GM19025 (cell line): Measurements from ENCODE around the gene SLC9A9.
"Not testable (repeated sequence)": the region's sequence is repeated elsewhere in the genome, so short reads cannot be mapped to it uniquely, and the experiment has no call there.

Experiments
- ATAC-seq: cut with Tn5 transposase; IDR thresholded peaks from one replicate; pipeline ENCODE4 v1.9.1; 2021; ENCODE audit warnings: mild to moderate bottlenecking, low read depth, moderate library complexity; ENCODE audit not compliant: unreplicated experiment

SLC9A9 gene

DNA sequence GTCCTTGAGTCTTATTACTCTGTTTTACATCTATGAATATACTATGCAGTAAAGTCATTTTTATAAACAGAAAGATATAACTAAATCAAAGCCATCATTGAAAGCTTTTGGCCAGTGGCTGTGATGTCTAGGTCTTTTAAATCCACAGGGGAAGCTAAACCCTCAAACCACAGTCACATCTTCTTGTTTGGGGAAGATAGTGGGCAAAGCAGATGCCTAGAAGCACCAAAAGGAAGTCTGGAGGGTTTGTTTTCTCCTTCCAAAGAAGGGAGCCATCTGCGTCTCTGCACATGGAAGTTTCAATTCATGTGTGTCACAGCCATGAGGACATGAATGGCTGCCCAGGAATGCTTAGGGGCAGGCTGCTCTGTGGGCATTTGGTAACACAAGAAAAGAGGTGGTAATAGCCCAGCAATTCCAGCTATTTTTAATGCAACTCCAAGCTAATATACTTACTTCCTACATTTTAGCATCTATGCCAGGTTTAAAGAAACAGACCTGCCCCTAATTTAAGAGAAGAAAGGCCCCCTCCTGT, 322.2 kb downstream of the SLC9A9 start:
- no peak for ATAC-seq

DNA sequence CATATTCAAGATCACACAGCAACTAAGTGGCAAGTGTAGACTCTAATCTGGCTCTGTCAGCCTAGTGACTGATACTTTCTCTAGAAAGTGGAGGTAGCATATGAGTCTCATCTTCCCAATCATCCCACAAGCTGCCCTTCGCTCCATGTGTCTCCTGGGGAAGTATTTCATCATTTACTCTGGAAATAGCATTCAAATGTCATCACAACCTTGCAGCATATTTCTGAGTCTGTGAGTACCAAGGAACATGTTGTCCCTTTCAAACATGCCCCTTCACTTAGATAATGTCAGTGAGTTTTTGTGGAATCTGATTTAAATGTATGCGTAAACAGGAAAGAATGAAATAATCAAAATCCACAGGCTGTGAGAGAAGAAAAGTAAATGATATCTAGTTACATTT, 322.9 kb downstream of the SLC9A9 start:
- ATAC-seq = no peak

DNA sequence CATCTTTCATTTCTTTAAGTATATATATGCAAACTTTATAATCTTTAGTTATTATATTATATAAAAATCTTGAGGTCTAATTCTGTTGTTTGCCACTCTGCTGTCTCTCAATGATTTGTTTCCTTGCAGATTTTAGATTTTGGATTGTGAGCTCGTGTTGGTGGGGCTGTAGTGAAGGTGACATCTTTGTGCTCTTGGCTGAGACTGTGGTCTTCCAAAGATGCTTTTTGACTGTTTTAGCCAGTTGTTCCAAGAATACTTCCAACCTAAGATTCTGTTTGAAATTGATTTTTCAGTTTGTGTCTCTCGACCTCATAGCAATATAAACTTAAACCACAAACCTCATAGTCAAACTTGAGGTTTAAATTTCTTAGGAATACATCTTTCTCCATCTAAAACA, 326.5 kb downstream of the SLC9A9 start:
- ATAC-seq = no peak

DNA sequence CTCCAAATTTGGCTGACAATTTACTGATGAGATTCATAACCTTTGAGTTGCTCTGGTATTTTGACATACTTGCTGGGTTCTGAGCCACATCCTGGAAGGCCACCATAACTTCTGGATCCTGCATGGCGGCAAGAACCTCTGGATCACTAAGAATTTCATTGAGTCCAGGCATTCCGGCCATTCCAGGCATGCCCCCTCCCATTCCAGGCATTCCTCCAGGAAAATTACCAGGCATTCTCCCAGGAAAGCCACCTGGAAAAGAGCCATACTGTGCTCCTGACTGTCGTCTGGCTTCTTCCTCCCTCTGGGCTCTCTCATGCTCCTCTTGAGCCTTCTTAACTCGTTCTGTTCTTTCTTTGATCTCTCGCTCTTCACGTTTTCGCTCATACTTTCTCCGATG, 331.1 kb downstream of the SLC9A9 start:
- ATAC-seq = not testable (repeated sequence)

DNA sequence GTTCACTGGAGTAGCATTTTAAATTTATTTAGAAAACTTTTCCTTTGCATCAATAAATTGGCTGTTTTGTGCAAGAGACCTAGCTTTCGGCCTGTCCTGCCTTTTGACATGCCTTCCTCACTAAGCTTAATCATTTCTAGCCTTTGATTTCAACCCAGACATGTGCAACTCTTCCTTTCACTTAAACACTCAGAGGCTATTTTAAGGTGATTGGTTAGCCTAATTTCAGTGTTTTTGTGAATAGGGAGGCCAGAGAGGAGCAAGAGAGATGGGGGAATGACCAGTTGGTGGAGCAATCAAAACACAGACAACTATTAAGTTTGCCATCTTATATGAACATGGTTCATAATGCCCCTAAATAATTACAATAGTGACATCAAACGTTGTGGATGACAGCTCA, 333.4 kb downstream of the SLC9A9 start:
- ATAC-seq = no peak

DNA sequence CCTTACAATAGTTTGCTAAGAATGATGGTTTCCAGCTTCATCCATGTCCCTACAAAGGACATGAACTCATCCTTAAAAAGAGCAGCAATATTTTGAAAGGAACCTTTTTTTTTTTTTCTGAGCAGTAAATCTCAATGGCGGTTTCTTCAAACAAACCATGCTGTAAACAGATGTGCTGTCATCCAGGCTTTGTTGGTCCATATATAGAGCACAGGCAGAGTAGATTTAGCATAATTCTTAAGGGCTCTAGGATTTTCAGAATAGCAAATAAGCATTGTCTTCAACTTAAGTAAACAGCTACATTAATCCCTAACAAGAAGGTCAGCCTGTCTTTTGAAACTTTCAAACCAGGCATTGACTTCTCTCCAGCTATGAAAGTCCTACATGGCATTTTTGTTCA, 334.2 kb downstream of the SLC9A9 start:
- ATAC-seq = no peak

DNA sequence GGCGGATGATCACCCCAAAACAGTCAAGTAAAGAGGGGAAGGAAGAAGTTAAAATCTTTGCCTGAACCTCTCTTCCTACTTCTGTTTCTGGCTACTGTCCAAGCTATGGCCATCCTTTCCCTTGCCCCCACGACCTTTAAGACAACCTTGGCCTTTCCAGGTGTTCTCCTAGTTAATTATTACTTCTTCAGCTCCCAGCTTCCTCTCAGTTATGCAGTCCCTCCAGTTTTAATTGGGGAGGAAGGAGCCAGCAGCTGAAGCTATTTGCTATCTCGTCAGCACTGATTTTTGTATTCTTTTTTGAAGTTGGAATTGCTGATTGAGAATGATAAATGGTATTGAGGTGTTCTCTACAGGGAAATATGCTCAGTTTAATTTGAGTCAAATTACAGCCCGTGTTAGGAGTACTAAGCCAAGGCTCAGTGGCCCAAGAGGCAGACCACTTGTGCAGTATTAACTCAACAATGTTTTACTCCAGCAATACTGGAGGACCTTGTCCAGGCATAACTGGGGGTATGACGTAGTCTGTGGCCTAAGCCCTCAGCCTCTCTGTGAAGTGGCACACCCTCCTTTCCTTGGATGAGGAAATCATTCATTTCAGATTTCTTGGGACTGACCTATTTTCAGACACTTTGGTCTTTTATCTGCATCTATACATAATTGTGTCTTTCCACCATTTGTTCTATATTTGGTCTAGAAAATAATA, 336.9 kb downstream of the SLC9A9 start:
- no peak for ATAC-seq

DNA sequence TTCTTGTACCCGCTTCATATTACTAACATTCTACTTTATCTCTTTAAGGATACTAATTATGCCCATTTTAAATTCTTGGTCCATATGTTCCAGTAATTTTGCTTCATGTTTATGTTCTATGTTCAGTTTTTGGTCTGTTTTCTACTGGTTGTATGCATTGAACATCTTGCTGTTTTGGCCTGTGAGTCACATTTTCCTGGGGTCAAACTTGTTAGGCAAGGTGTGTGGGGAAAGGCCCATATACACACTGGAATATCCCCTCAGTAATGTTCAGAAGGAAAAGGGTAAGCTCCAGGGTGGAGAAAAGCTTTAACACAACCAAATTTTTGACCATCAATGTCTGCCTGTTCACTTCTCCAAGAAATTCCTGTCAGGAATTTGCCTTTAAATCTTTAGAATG, 337.7 kb downstream of the SLC9A9 start:
- ATAC-seq = no peak

DNA sequence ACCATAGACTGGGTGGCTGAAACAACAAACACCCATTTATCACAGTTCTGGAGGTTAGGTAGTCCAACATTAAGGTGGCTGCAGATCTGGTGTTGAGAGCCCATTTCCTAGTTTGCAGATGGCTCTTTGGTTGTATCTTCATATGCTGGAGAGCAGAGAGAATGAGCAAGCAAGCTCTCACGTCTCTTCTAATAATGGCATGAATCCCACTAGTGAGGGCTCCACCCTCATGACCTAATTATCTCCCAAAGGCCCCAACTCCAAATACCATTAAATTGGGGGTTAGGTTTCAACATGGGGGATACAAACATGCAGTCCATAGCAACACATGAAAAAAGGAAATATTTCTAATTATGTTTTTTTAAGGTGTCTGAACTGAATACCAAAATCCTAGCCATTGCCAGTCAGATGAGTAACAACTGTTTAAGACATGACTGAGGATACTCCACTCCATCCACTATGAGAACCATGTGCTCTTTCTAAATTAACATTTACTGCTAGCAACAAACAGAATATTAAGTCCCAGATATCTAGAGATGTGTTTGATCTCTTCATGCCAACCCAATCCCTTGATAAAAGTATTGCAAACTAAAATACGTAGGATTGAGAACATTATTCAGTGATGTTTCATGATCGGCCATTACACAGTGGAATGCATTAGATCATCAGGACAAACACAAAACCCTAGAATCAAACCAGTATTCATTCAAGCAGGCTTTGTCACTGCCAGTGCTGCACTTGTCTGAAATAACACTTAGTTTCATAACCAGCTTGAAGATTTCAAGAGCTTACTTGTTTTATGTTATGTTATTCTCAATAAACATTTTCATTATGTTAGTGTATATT, 340.3 kb downstream of the SLC9A9 start:
- ATAC-seq = no peak

DNA sequence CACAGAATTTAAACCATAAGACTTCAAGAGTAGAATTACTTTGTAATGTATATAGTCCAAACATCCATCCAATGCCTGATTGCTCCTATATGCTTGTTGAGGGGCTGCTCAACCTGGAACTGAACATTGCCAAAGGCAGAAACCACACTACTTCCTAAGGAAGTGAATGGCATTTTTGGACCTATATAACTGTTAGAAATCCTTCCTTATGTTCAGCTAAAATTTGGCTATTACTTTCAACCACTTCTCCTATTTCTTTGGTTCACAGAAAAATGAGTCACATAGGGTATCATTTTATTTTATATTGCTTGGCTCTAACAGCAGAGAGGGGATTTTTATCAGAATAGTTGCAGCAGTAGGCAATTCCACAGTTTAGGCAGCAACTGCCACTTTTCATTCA, 342.1 kb downstream of the SLC9A9 start:
- no peak for ATAC-seq

DNA sequence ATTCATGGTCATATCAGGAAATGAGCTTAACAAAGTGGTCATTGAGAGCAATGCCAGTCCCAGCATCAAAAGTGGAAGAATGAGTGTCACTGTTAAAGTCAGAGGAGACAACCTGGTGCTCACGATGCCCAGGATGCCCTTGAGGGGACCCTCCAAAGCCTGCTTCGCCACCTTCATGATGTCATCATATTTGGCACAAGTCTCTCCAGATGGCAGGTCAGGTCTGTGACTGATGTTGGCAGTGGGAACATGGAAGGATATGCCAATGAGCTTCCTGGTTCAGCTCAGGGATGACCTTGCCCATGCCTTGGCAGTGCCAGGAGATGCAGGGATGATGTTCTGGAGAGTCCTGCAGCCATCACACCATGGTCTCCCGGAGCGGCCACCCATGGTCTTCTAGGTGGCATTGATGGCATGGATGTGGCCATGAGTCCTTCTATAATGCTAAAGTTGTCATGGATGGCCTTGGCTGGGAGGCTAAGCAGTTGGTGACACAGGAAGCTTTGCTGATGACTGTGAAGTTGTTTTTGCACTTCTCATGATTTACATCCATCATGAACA, 344.9 kb downstream of the SLC9A9 start:
- no peak for ATAC-seq

DNA sequence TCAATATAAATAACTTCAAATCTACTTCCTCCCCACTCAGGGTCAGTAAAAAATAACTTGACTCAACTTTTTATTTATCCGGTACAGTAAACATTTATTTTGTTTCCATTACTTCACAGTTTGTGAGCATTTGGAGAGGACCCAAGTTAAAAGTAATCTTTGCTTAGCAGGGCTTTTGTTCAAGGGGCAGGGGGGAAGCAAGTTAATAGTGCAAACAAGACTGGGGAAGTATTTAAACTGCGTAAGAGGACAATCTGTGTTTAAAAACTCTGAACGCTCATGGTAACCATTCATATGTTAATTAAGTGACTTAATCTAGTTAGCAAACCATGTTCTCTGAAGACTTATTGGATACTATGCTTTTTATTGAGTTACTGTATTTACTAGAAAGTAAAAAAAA, 346.2 kb downstream of the SLC9A9 start:
- no peak for ATAC-seq

DNA sequence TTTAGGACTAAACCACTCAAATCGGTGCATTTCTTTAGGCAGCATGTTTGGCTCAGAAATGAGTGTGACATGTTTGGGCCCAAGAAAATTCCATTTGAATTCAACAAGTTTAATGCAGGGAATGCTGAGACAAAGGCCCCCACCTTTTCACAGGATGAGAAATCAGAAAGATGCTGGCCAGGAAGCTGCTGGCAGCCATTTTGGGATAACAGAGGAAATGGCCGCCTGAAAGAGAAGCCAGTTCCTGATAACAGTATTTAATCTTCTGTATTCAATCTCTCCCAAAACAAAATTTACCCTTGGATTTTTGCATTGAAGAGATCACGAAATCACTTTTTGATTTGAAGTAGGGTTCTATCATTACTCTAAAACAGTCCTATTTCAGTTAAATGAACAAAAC, 350.9 kb downstream of the SLC9A9 start:
- no peak for ATAC-seq

DNA sequence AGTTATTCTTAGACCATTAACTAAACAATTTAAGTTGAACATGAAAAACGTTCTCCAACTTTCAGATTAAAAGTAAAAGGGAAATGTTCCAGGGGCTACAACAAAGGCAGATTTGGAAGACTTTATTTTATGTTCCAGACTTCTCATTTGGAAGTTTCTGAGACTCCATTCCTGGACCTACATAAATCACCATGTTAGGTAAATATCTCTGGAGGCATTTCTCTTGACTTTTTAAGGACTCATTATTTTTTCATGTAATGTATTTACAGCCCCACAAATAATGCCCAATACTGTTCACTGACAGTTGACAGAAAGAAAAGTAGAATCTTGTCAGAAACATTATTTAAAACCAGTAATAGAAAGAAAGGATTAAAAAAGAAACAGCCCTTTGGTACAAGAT, 352.1 kb downstream of the SLC9A9 start:
- ATAC-seq = no peak

DNA sequence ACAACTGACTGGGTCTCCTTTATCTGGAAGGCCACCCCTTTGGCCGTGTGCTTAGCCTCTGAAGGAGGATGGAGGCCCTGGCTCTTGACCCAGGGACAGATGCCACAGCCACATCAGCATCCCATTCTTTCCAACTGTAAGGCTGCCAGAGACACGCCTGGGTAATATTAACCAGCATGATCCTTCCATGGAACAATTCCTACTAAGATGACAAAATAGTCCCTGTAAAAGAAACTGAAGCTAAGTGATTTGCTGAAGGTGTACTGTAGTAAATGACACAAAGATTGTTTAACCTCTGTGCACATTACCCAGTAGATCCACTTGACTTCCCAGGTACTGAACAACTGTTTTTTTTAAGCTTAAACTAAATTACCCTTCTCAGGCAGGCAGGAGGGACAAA, 352.7 kb downstream of the SLC9A9 start:
- no peak for ATAC-seq

DNA sequence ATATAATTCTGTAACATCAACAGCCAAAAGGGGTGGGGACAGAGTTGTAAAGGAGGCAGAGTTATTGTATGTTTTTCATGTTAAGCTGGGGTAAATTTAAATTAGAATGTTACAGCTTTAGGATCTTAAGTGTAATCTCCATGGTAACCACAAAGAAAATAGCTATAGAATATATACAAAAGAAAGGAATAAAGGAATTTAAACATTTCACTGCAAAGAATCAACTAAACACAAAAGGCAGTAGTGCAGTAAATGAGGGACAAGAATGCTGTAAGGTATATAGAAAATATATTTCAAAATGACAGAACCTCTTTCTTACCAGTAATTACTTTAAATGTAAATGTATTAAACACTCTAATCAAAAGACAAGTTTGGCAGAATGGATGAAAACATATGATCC, 361.7 kb downstream of the SLC9A9 start:
- no peak for ATAC-seq

DNA sequence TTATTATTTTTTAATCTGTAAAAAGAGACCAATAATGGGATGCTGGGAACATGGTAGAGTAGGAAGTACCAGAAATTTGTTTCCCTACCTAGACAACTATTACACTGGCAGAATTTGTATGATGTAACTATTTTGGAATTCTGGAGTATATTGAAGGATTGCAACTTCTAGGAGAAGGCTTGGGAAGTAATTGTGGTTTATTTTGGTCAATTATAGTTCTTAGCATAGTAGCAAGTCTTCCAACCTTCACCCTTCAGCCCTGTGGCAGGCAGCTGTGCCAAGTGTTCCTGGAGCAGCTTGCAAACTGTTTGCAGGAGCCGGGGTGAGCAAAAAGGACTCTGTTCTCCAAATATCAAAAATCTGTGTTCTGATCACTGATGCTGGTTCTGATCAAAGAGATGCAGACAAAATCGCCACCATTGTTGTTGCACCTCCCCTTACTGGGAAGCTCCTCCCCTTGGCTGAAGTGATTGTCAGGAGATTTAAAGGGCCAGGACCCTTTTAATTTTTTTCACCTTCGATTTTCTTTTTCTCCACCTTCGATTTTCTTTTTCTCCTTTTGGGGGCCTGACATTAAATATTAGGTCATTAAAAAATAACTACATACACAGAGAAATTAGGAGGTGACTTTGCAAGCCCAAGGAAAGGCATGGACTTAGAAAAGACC, 363.3 kb downstream of the SLC9A9 start:
- ATAC-seq = no peak

DNA sequence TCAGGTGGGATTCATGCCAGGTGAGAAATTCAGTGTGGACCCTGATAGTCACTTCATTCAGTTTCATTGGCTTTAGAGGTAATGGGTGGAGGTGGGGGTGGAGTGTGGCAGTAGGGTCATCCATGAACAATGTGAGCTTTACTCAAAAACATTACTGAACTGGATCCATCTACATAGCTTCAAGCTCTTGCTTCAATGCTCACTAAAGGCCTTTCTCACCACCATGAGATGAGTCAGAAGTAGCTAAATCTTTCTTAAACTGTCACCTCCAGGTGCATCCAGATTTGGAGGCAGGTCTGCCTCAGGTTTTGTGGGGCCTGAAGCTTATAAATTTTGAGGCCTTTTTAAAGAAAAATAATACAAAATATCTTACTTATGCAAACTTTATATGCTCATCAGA, 365.1 kb downstream of the SLC9A9 start:
- no peak for ATAC-seq

DNA sequence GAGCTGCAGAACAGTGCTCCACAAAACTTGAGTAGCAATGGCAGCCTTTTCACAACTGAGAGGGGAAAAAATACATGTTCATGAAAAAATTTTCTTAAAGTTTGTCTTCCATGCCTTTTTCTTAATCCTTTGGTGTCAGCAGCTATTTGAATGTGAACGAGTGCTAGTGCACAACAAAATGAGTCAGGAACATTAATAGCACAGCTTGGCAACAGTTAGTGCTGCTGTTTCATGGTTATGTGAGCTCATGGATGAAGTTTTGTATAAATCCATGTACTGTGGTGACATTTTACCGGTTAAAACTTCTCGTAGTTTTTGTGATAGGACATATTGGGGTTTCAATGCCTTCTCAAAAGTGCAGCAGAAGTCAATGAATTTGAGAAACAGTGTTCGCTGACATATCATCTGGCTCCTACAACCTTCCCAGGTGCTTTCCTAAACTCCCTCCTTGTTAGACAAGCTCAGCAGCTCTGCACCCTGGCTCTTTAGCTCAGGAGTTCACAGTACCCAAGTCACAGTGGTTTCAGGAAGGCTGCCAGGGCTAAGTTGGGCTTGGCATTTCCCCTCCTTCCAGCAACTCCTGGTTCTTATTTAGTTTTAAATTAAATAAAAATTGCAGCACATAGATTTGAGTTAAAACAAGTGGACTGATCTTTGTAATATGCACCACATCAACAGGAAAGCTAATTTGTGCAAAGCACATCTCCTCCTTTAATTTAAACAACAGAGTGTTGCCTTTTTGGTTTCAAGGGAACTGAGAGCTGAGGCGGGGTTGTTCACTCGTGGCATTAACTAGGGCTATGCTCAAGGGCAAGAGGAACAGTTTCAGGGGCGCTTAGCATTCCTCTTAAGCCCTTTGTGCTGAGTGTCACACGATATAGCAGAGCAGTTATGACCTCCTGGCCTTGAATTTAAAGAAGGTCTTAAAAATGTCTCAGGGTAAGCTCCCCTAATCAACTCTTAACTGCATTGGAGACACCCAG, 365.9 kb downstream of the SLC9A9 start:
- ATAC-seq = no peak

DNA sequence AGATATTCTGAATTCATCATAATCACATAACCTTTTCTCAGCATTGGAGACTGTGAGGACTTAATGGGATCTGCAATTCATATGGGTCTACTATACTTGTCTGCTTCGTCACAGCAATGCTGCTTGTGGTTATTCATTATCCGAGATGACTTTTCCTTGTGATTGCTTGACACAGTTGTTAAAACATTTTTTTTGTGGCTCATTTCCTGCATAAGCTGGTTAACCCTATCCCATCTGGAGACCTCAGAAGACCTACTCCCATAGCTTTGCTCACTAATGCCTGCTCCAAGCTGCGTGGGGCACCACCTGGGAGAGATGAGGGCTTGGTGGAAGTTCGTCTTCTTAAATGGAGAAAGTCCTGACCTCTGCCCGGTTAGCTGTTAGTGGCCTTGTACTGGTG, 367.9 kb downstream of the SLC9A9 start:
- ATAC-seq = no peak
